DND-41 (cell line): ENCODE measurements around the gene NAXD.

Experiments used
- EZH2 ChIP-seq: IDR thresholded peaks from 3 replicates; pipeline ENCODE4 v1.6.1; 2012; ENCODE audit warnings: borderline replicate concordance, low read depth, mild to moderate bottlenecking, moderate library complexity, low read length, inconsistent platforms; ENCODE audit not compliant: severe bottlenecking
- TF ChIP-seq, protein P1 (sequence below): IDR thresholded peaks from 2 replicates; pipeline ENCODE4 v1.5.1; 2012; ENCODE audit warnings: borderline replicate concordance, low read length, moderate library complexity, mild to moderate bottlenecking; ENCODE audit not compliant: poor library complexity, severe bottlenecking; ENCODE audit errors: extremely low read depth

DNA sequence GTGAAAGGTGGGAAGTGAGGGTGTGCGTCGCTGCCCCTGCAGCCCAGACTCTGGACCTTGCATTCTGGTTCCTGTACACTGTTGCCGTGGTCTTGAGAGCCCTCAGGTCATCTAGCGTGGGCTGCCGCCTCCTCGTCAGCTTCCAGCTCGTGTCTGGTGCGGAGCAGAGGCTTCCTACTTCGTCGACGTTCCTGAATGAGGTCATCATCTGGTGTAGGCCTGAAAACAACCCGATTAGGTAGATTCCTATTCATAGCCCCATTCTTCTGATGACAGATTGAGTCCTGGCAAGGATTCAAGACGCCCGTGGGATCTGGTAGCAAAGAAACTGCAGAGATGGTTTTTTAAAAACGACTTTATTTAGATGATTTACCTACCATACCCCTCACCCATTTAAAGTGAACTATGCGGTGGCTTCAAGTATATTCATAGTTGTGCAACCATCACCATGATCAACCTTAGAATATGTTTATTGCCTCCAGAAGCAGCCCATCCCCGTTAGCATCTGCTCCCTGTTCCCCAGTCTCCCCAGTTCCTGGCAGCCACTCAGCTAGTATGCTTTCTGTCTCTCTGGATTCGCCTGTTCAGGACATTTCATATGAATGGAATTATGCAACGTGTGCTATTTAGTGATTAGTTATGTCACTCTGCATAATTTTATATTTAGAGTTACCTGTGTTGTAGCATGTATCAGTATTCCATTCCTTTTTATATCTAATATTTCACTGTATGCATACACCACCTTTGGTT is 13.8 kb downstream of the NAXD start:
- TF ChIP-seq, protein P1, sequence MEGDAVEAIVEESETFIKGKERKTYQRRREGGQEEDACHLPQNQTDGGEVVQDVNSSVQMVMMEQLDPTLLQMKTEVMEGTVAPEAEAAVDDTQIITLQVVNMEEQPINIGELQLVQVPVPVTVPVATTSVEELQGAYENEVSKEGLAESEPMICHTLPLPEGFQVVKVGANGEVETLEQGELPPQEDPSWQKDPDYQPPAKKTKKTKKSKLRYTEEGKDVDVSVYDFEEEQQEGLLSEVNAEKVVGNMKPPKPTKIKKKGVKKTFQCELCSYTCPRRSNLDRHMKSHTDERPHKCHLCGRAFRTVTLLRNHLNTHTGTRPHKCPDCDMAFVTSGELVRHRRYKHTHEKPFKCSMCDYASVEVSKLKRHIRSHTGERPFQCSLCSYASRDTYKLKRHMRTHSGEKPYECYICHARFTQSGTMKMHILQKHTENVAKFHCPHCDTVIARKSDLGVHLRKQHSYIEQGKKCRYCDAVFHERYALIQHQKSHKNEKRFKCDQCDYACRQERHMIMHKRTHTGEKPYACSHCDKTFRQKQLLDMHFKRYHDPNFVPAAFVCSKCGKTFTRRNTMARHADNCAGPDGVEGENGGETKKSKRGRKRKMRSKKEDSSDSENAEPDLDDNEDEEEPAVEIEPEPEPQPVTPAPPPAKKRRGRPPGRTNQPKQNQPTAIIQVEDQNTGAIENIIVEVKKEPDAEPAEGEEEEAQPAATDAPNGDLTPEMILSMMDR, result no peak
- no peak for TF ChIP-seq EZH2
